ENCODE data around the gene WDR3. TPM values are rescaled to one million over a fixed set of nuclear protein-coding genes. Genes with fewer than 3 reads are reported as not detected.

WDR3 gene
- polyA plus RNA-seq, 1 donor from 2014 or later: 20.6 TPM

GRCh38 chr1:117886101-117886795, 43.3 kb upstream of the WDR3 start:
- H3K9ac ChIP-seq (ENCODE audit: low read length): no peak overlapping the region
- peaks cover 10% of the 10 kb centered on the region for H3K36me3 ChIP-seq (ENCODE audit: insufficient read depth, low read length)
- TF ChIP-seq MXI1 (conservative IDR thresholded peaks at IDR 0.05; ENCODE audit: poor library complexity, severe bottlenecking) (no peak), EZH2 (IDR thresholded peaks at IDR 0.05; ENCODE audit: borderline replicate concordance, insufficient read depth, low read length, poor library complexity, severe bottlenecking) (no peak), POLR2AphosphoS5 (IDR thresholded peaks at IDR 0.05) (no peak), TAF1 (IDR thresholded peaks at IDR 0.05; ENCODE audit: low read depth) (no peak), REST (IDR thresholded peaks at IDR 0.05; ENCODE audit: borderline replicate concordance) (no peak), EP300 (conservative IDR thresholded peaks at IDR 0.05; ENCODE audit: poor library complexity, severe bottlenecking) (no peak), RAD21 (conservative IDR thresholded peaks at IDR 0.05) (no peak)
- no peaks in the 10 kb centered on the region for H3K79me2 ChIP-seq (replicated peaks; ENCODE audit: insufficient read depth, low read length)
- no peak overlapping the region for H3K4me2 ChIP-seq (ENCODE audit: low read length)
- H3K4me3 ChIP-seq (ENCODE audit: low read length): no peak overlapping the region
- no peak overlapping the region for H3K27ac ChIP-seq (ENCODE audit: low read length)
- H3K9me3 ChIP-seq (ENCODE audit: low read length): no peaks in the 10 kb centered on the region
- no peaks in the 10 kb centered on the region for H3K27me3 ChIP-seq (ENCODE audit: insufficient read depth, low read depth, low read length)
- H2AFZ ChIP-seq (ENCODE audit: low read depth, low read length): no peak overlapping the region
- H3F3A ChIP-seq (ENCODE audit: insufficient read depth, low read length, poor library complexity, severe bottlenecking): no peaks in the 10 kb centered on the region
- no peaks in the 10 kb centered on the region for H4K20me1 ChIP-seq (ENCODE audit: insufficient read depth)
- H3K9me2 ChIP-seq (ENCODE audit: insufficient read depth, low read length): no peaks in the 10 kb centered on the region

DNA sequence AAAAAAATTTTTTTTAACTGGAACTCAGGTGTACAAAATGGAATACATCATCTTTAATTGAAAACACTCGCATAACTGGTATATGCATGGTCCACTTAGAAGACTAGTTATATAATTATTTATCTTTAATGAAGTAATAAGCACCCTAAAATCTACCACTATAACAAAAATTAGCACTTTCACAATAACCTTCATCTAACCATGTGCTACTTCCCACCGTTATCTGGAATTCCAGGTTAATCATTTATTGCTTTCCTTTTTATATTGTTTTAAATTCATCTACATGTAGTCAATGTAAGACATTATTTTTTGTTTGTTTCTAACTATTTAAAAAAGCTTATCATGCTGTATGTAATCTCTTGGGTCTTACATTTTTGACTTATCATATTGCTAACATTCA, 39.1 kb upstream of the WDR3 start:
- TF ChIP-seq POLR2AphosphoS5 (IDR thresholded peaks at IDR 0.05) (no peak), CTCF (IDR thresholded peaks at IDR 0.05; ENCODE audit: poor library complexity, severe bottlenecking) (no peak), MXI1 (conservative IDR thresholded peaks at IDR 0.05; ENCODE audit: poor library complexity, severe bottlenecking) (no peak), TAF1 (IDR thresholded peaks at IDR 0.05; ENCODE audit: low read depth) (no peak)
- Histone ChIP-seq H3F3A (ENCODE audit: insufficient read depth, low read length, poor library complexity, severe bottlenecking) (no peaks in the 10 kb centered on the region), H3K27ac (ENCODE audit: low read length) (no peak overlapping the region), H4K20me1 (ENCODE audit: insufficient read depth) (no peaks in the 10 kb centered on the region), H2AFZ (ENCODE audit: low read depth, low read length) (no peak overlapping the region), H3K4me3 (ENCODE audit: low read length) (no peak overlapping the region), H3K9me3 (ENCODE audit: low read length) (no peaks in the 10 kb centered on the region), H3K9ac (ENCODE audit: low read length) (no peak overlapping the region), H3K4me2 (ENCODE audit: low read length) (no peak overlapping the region), H3K9me2 (ENCODE audit: insufficient read depth, low read length) (no peaks in the 10 kb centered on the region), H3K36me3 (ENCODE audit: insufficient read depth, low read length) (peaks cover 8% of the 10 kb centered on the region), H3K27me3 (ENCODE audit: insufficient read depth, low read depth, low read length) (no peaks in the 10 kb centered on the region), H3K79me2 (replicated peaks; ENCODE audit: insufficient read depth, low read length) (no peaks in the 10 kb centered on the region)

All from neural cell (in vitro differentiated cells).